K562 (cell line): Measurements from ENCODE around the gene CHAD. TPM values are rescaled to one million over a fixed set of nuclear protein-coding genes. Genes with fewer than 3 reads are reported as not detected.

Experiments used
- ATAC-seq: fragments of 200-7000 bp; cut with Tn5 transposase; 3 replicates; pipeline ENCODE4 v1.9.1; 2020; ENCODE audit warnings: moderate library complexity
- BruUV-seq: library from RNA; stranded (reverse); fragments of 400-500 nt; replicated peaks from 2 replicates; lab custom pipeline; 2021; lab: Mats Ljungman, UMichigan
- CTCF ChIA-PET: fragments of 300-600 bp; formaldehyde crosslinking; extraction: SDS; loops from one replicate; lab custom pipeline; 2021; ENCODE audit warnings: low intra/inter-chr PET ratio; lab: Yijun Ruan, JAX
- POLR2A ChIA-PET: fragments of 300-600, 350-650 bp; sonication (Branson Sonifier 250); formaldehyde crosslinking; extraction: SDS; loops from one replicate; lab custom pipeline; 2021; ENCODE audit warnings: antibody characterized with exemption, inconsistent platforms; lab: Yijun Ruan, JAX
- DNase-seq, 4 experiments: peaks; one replicate each; pipeline versions ENCODE4 v3.0.0 to v3.0.0-alpha.2; 2011 to 2018; ENCODE audit warnings: low spot score in 3 of 4, mixed read lengths in 3 of 4; ENCODE audit errors: extremely low read depth in 1 of 4
- FAIRE-seq: peaks from 2 replicates; lab custom pipeline; 2011; peaks lifted over from hg19 to GRCh38; lab: Jason Lieb, UNC
- H2AFZ ChIP-seq: 2 replicates; pipeline ENCODE4 v1.6.0; 2011; ENCODE audit warnings: low read depth, low read length, control low read depth, inconsistent platforms
- H3K27ac ChIP-seq: fragments of 200-600 bp; 3 replicates; pipeline ENCODE4 v1.8.0; 2011; ENCODE audit warnings: low read depth, mild to moderate bottlenecking, control low read depth, inconsistent platforms, low read length, moderate library complexity, mixed read lengths; ENCODE audit errors: extremely low read depth
- H3K27me3 ChIP-seq, 2 experiments: fragments of 300-600 bp in 1 of 2; 2 replicates in 1 of 2; 3 replicates in 1 of 2; pipeline versions ENCODE4 v1.6.0 to v1.8.0; 2011; ENCODE audit warnings: inconsistent platforms in 2 of 2, low read length in 2 of 2, mild to moderate bottlenecking in 1 of 2, mixed read lengths in 1 of 2, moderate library complexity in 1 of 2; ENCODE audit not compliant: control insufficient read depth in 2 of 2, insufficient read depth in 2 of 2
- H3K36me3 ChIP-seq: fragments of 300-600 bp; 3 replicates; pipeline ENCODE4 v1.8.0; 2011; ENCODE audit warnings: mild to moderate bottlenecking, low read length, inconsistent platforms; ENCODE audit not compliant: control insufficient read depth, insufficient read depth
- H3K4me1 ChIP-seq, 2 experiments: fragments of 200-600 bp in 1 of 2; replicated peaks in 1 of 2; 2 replicates in 1 of 2; 3 replicates in 1 of 2; pipeline versions ENCODE4 v1.5.1 to v1.8.0; 2011; ENCODE audit warnings: inconsistent platforms in 2 of 2, low read length in 2 of 2, mild to moderate bottlenecking in 1 of 2, mixed read lengths in 1 of 2, moderate library complexity in 1 of 2; ENCODE audit not compliant: control insufficient read depth in 2 of 2, insufficient read depth in 2 of 2
- H3K4me2 ChIP-seq: 2 replicates; pipeline ENCODE4 v1.6.1; 2011; ENCODE audit warnings: low read length, control low read depth, inconsistent platforms, mixed read lengths; ENCODE audit not compliant: insufficient read depth
- H3K4me3 ChIP-seq: fragments of 200-600 bp; sonication (generic), shearing (Covaris generic); 2 replicates; pipeline ENCODE4 v1.5.1; 2016; ENCODE audit warnings: control low read depth, inconsistent platforms
- H3K79me2 ChIP-seq: fragments of 200-600 bp; 3 replicates; pipeline ENCODE4 v1.8.0; 2011; ENCODE audit warnings: low read length, inconsistent platforms; ENCODE audit not compliant: control insufficient read depth, insufficient read depth
- H3K9ac ChIP-seq, 2 experiments: 2 replicates each; pipeline versions ENCODE4 v1.6.0 to v1.6.1; 2011; ENCODE audit warnings: low read depth in 2 of 2, low read length in 2 of 2, control low read depth in 1 of 2, inconsistent platforms in 1 of 2, mild to moderate bottlenecking in 1 of 2, mixed read lengths in 1 of 2; ENCODE audit not compliant: insufficient read depth in 1 of 2
- H3K9me1 ChIP-seq: one replicate; pipeline ENCODE4 v1.6.0; 2011; ENCODE audit warnings: inconsistent platforms, mild to moderate bottlenecking, low read length, moderate library complexity; ENCODE audit not compliant: control insufficient read depth, insufficient read depth
- H3K9me3 ChIP-seq: replicated peaks from 2 replicates; pipeline ENCODE4 v1.5.1; 2011; ENCODE audit warnings: low read depth, low read length, inconsistent platforms; ENCODE audit not compliant: control insufficient read depth, insufficient read depth
- H4K20me1 ChIP-seq: replicated peaks from 2 replicates; pipeline ENCODE4 v1.6.1; 2011; ENCODE audit warnings: low read length, inconsistent platforms, mixed read lengths; ENCODE audit not compliant: control insufficient read depth, insufficient read depth
- BDP1 ChIP-seq: IDR thresholded peaks from 3 replicates; pipeline ENCODE4 v1.6.1; 2011; ENCODE audit not compliant: insufficient read length, insufficient read depth
- CBFB ChIP-seq: sonication (generic); formaldehyde crosslinking; IDR thresholded peaks from 2 replicates; pipeline ENCODE4 v1.4.0; 2020; ENCODE audit warnings: mild to moderate bottlenecking, missing genetic modification reagents
- RBM25 ChIP-seq: fragments of 200-400 bp; formaldehyde crosslinking; IDR thresholded peaks from 2 replicates; pipeline ENCODE4 v1.6.1; 2018; ENCODE audit warnings: low read length, low read depth, moderate library complexity; ENCODE audit not compliant: severe bottlenecking
- TAF9B ChIP-seq: fragments of 450-650 bp; IDR thresholded peaks from 2 replicates; pipeline ENCODE4 v1.6.1; 2018; ENCODE audit warnings: mild to moderate bottlenecking; ENCODE audit not compliant: partially characterized antibody
- WGBS: fragments of 100-300 bp; shearing (Covaris generic); methylation state at CpG from one replicate; pipeline ENCODE4 v1.1.6; 2016; ENCODE audit warnings: low coverage, mixed read lengths; ENCODE audit not compliant: insufficient coverage; ENCODE audit errors: missing lambda C conversion rate; 5-methylcytosine and 5-hydroxymethylcytosine counted together
- in situ Hi-C: fragments of 300-500 bp; cut with MboI; formaldehyde crosslinking; loops from 4 replicates; pipeline ENCODE4 v1.15.0; 2018; ENCODE audit warnings: inconsistent platforms, mixed read lengths
- intact Hi-C: fragments of 100-400 bp; cut with micrococcal nuclease; formaldehyde crosslinking; loops from 2 replicates; pipeline ENCODE4 v1.14.2; 2022
- polyA plus RNA-seq, 8 experiments: library from polyadenylated mRNA; depleted of rRNA in 4 of 8; stranded (reverse) in 5 of 8; unstranded in 3 of 8; fragments of >200 nt; fragmentation: Nextera tagmentation in 2 of 8; fragmentation: Illumina TruSeq in 1 of 8; extraction: Ambion mirVana in 2 of 8; extraction: Trizol in 1 of 8; gene quantifications; 2 replicates each; pipeline versions ENCODE4 v1.2.1 to v1.2.3, GENCODE V29; 2011 to 2014; ENCODE audit warnings: inconsistent platforms in 1 of 8, missing spikeins in 1 of 8
- total RNA-seq, 7 experiments: library from RNA; depleted of rRNA in 6 of 7; stranded (reverse); fragments of >200 nt in 6 of 7; fragmentation: Illumina TruSeq in 2 of 7; extraction: Trizol in 2 of 7; gene quantifications; 2 replicates each; pipeline versions ENCODE4 v1.2.1 to v1.2.3, GENCODE V29; 2011 to 2021; ENCODE audit warnings: low replicate concordance in 1 of 7
- TF ChIP-seq, protein P1 (sequence below): fragments of 450-650 bp; IDR thresholded peaks from 2 replicates; pipeline ENCODE4 v1.6.1; 2014; ENCODE audit warnings: low read depth, mild to moderate bottlenecking, moderate library complexity, borderline replicate concordance
- TF ChIP-seq, protein P2 (sequence below): fragments of 150-350 bp; IDR thresholded peaks from 2 replicates; pipeline ENCODE4 v1.6.1; 2014; ENCODE audit warnings: low read depth, mild to moderate bottlenecking, low read length, borderline replicate concordance

The CHAD gene
- total and polyA plus RNA-seq, 9 of the 15 experiments (the other 6 are each of a cell fraction or from before 2014, with no cell fraction given) = not detected

DNA sequence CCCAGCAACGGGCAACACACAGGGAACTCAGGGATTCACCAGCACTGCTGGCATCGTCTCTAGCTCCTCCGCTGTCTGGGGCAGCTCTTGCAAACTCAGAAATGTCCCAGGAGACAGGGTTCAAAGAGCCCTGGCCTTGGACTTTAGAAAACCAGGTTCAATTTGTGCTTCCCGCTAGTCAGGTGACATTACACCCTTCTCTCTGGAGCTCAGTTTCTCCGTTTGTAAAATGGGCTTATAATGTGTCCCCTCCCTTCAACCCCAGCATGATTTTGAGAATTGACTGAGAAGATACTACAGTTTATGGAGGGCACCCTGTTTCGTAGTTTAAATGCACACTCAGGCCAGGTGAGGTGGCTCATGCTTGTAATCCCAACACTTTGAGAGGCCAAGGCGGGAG is 37.6 kb upstream of the CHAD start:
- WGBS = 22% methylated on average over 7 of the region's 7 CpGs
- in situ Hi-C loops (no loop called here), intact Hi-C loops (no loop called here)
- 0 out of 2 replicates have a peak, but pooled peaks cover under 1% of the 10 kb centered on the region for H4K20me1 ChIP-seq
- ATAC-seq = no peak
- no peak overlapping the region for H3K4me3 ChIP-seq
- no peak overlapping the region for H3K27ac ChIP-seq
- no peaks in the 10 kb centered on the region for H3K36me3 ChIP-seq
- peak overlapping the region in 1 of 2 experiments; percentile 15; a peak in 1 of 4 replicates for H3K9ac ChIP-seq
- H3K4me1 ChIP-seq = peaks cover 0 to 9% of the 10 kb centered on the region in 2 experiments; a peak in 1 of 5 replicates
- ChIA-PET POLR2A (interaction anchor here (0.6 to 1.5 kb wide), 3 partner anchors 10 to 493 kb away, joined by 3 to 4 read pairs (median 3); no protein-coding TSS in a partner anchor), CTCF (no interaction called here)
- DNase-seq = no peak
- no peaks in the 10 kb centered on the region for H3K79me2 ChIP-seq
- H3K9me3 ChIP-seq = no peaks in the 10 kb centered on the region
- peaks cover 27 to 61% of the 10 kb centered on the region in 2 experiments for H3K27me3 ChIP-seq
- H3K9me1 ChIP-seq = no peaks in the 10 kb centered on the region
- H3K4me2 ChIP-seq = no peak overlapping the region
- no peak for FAIRE-seq
- BruUV-seq = no TSS peak
- TF ChIP-seq BDP1 (no peak), RBM25 (peak; percentile 4)
- TF ChIP-seq, all 486 proteins: peak for 1
- H2AFZ ChIP-seq = no peak overlapping the region

GRCh38 chr17:50505591-50506130 is 37.0 kb upstream of the CHAD start:
- DNase-seq (no peak), ATAC-seq (no peak; the same call in 2 of the 3 replicates)
- no TSS peak for BruUV-seq
- peak overlapping the region in 1 of 2 experiments; percentile 15; a peak in 1 of 4 replicates for H3K9ac ChIP-seq
- POLR2A ChIA-PET = interaction anchor here (0.7 to 1.7 kb wide), 4 partner anchors 10 to 493 kb away, joined by 3 to 4 read pairs (median 3); no protein-coding TSS in a partner anchor
- WGBS = 10% methylated on average over 7 of the region's 7 CpGs
- intact Hi-C loops = no loop called here
- TF ChIP-seq, protein P1, sequence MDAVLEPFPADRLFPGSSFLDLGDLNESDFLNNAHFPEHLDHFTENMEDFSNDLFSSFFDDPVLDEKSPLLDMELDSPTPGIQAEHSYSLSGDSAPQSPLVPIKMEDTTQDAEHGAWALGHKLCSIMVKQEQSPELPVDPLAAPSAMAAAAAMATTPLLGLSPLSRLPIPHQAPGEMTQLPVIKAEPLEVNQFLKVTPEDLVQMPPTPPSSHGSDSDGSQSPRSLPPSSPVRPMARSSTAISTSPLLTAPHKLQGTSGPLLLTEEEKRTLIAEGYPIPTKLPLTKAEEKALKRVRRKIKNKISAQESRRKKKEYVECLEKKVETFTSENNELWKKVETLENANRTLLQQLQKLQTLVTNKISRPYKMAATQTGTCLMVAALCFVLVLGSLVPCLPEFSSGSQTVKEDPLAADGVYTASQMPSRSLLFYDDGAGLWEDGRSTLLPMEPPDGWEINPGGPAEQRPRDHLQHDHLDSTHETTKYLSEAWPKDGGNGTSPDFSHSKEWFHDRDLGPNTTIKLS = no peak
- TF ChIP-seq CBFB (CRISPR knock-in tag) = no peak
- TF ChIP-seq, protein P2, sequence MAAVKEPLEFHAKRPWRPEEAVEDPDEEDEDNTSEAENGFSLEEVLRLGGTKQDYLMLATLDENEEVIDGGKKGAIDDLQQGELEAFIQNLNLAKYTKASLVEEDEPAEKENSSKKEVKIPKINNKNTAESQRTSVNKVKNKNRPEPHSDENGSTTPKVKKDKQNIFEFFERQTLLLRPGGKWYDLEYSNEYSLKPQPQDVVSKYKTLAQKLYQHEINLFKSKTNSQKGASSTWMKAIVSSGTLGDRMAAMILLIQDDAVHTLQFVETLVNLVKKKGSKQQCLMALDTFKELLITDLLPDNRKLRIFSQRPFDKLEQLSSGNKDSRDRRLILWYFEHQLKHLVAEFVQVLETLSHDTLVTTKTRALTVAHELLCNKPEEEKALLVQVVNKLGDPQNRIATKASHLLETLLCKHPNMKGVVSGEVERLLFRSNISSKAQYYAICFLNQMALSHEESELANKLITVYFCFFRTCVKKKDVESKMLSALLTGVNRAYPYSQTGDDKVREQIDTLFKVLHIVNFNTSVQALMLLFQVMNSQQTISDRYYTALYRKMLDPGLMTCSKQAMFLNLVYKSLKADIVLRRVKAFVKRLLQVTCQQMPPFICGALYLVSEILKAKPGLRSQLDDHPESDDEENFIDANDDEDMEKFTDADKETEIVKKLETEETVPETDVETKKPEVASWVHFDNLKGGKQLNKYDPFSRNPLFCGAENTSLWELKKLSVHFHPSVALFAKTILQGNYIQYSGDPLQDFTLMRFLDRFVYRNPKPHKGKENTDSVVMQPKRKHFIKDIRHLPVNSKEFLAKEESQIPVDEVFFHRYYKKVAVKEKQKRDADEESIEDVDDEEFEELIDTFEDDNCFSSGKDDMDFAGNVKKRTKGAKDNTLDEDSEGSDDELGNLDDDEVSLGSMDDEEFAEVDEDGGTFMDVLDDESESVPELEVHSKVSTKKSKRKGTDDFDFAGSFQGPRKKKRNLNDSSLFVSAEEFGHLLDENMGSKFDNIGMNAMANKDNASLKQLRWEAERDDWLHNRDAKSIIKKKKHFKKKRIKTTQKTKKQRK = no peak
- TF ChIP-seq TAF9B = no peak
- TF ChIP-seq, all 486 proteins: peak for 0
- H3K79me2 ChIP-seq = no peaks in the 10 kb centered on the region
- H4K20me1 ChIP-seq = 0 out of 2 replicates have a peak, but pooled peaks cover 3% of the 10 kb centered on the region
- peaks cover 27 to 58% of the 10 kb centered on the region in 2 experiments for H3K27me3 ChIP-seq
- in situ Hi-C loops = no loop called here
- CTCF ChIA-PET = no interaction called here
- no peak overlapping the region for H3K4me2 ChIP-seq
- H3K36me3 ChIP-seq = no peaks in the 10 kb centered on the region
- no peak for FAIRE-seq
- H3K27ac ChIP-seq = no peak overlapping the region
- H3K4me1 ChIP-seq = peaks cover 0 to 9% of the 10 kb centered on the region in 2 experiments; a peak in 1 of 5 replicates
- H2AFZ ChIP-seq = no peak overlapping the region
- no peak overlapping the region for H3K4me3 ChIP-seq
- H3K9me3 ChIP-seq = no peaks in the 10 kb centered on the region
- no peaks in the 10 kb centered on the region for H3K9me1 ChIP-seq
